GM13976 (cell line): Measurements from ENCODE around the gene DDX23.
"Not testable (repeated sequence)": the region's sequence is repeated elsewhere in the genome, so short reads cannot be mapped to it uniquely, and the experiment has no call there.

Source experiments
- DNase-seq: peaks from one replicate; pipeline ENCODE4 v3.0.0; 2012; ENCODE audit warnings: low spot score
- in situ Hi-C: fragments of 300-500 bp; cut with MboI; formaldehyde crosslinking; loops from one replicate; pipeline ENCODE4 v1.12.0; 2022; ENCODE audit warnings: low sequenced_read_pairs, mixed read lengths, inconsistent platforms; ENCODE audit not compliant: unreplicated experiment
- TF ChIP-seq, protein P1 (sequence below): IDR thresholded peaks from 2 replicates; pipeline ENCODE4 v1.5.1; 2012; ENCODE audit warnings: borderline replicate concordance, mild to moderate bottlenecking; ENCODE audit not compliant: insufficient read depth; ENCODE audit errors: extremely low read depth, missing control alignments, control extremely low read depth

The DDX23 gene

DNA sequence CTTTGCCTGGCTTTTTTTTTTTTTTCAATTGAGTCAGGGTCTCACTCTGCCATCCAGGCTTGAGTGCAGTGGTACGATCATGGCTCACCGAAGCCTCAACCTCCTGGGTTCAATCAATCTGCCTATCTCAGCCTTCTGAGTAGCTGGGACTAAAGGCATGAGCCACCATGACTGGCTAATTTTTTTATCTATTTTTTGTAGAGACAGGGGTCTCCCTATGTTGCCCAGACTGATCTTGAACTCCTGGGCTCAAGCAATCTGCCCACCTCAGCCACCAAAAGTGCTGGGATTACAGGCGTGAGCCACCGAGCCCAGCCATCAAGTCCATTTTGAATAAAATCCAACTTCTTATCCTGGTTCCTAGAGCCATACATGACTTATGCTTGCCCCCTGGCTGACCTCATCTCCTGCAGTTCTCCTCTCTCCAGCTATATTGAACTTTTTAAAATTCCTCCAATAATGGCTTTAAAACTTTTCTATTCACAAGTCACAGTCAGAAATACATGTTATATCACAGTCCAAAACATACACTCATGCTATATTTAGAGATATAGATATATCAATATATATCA lies 24.1 kb upstream of the DDX23 start:
- in situ Hi-C loops: no loop called here

DNA sequence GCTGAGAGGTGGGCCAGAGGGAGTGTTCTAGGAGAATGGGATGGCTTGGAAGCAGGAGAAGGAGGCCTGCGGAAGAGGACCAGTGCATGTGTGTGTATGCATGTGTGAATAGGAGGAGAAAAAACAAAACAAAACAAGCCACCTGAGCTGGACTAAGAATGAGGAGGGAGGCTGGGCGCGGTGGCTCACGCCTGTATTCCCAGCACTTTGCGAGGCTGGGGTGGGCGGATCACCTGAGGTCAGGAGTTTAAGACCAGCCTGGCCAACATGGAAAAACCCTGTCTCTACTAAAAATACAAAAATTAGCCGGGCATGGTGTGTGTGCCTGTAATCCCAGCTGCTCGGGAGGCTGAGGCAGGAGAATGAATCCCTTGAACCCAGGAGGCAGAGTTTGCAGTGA lies 21.6 kb upstream of the DDX23 start:
- DNase-seq, in situ Hi-C loops: not testable (repeated sequence)

More for the DNA sequence above, 24.1 kb upstream of the DDX23 start:
- no peak for DNase-seq
- TF ChIP-seq, protein P1, sequence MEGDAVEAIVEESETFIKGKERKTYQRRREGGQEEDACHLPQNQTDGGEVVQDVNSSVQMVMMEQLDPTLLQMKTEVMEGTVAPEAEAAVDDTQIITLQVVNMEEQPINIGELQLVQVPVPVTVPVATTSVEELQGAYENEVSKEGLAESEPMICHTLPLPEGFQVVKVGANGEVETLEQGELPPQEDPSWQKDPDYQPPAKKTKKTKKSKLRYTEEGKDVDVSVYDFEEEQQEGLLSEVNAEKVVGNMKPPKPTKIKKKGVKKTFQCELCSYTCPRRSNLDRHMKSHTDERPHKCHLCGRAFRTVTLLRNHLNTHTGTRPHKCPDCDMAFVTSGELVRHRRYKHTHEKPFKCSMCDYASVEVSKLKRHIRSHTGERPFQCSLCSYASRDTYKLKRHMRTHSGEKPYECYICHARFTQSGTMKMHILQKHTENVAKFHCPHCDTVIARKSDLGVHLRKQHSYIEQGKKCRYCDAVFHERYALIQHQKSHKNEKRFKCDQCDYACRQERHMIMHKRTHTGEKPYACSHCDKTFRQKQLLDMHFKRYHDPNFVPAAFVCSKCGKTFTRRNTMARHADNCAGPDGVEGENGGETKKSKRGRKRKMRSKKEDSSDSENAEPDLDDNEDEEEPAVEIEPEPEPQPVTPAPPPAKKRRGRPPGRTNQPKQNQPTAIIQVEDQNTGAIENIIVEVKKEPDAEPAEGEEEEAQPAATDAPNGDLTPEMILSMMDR: no peak

DNA sequence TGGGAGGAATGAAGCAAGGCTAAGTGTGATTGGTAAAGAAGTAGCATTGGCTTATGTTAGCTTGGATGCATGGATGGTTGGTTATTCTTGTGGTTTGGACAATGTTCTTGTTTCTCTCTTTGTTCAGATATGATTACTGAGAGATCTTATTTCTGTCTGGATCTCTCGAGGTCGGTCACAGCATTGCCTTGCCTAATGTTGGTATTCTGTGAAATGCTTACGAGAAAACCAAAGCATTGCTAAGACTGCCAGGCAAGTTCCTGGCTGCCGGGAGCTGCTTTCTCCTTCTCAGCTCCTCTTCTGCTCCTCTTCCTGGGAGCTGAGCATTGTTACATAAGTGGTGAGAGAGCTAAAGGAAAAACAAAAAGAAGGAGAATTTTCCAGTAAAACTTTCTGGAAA lies 21.1 kb upstream of the DDX23 start:
- TF ChIP-seq, protein P1: no peak

DNA sequence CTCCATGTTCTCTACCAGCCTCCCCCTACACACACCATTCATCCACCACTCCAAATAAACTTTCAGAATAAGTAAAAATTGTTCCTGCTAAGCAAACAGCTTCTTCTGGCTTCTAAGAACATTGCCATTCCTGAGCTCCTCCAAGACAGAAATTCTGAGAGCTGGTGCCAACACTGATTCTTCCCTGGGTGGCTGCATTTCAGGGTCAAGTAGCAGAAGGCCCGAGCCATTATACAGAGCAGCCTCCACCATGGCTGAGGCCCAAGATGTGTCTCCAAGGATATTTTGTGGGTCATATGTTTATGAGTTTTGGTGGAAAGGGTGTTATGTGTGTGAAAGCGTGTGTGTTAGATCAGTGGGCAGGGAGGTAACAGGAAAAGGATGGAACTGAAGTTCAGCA lies 17.2 kb upstream of the DDX23 start:
- TF ChIP-seq, protein P1: no peak
- in situ Hi-C loops: no loop called here
- no peak for DNase-seq

More for the DNA sequence above, 21.1 kb upstream of the DDX23 start:
- in situ Hi-C loops: no loop called here
- no peak for DNase-seq

- no peak for DNase-seq
- TF ChIP-seq, protein P1: no peak
- in situ Hi-C loops: no loop called here
These were observed 16.5 kb upstream of the DDX23 start for GRCh38 chr12:48868451-48868850.

DNA sequence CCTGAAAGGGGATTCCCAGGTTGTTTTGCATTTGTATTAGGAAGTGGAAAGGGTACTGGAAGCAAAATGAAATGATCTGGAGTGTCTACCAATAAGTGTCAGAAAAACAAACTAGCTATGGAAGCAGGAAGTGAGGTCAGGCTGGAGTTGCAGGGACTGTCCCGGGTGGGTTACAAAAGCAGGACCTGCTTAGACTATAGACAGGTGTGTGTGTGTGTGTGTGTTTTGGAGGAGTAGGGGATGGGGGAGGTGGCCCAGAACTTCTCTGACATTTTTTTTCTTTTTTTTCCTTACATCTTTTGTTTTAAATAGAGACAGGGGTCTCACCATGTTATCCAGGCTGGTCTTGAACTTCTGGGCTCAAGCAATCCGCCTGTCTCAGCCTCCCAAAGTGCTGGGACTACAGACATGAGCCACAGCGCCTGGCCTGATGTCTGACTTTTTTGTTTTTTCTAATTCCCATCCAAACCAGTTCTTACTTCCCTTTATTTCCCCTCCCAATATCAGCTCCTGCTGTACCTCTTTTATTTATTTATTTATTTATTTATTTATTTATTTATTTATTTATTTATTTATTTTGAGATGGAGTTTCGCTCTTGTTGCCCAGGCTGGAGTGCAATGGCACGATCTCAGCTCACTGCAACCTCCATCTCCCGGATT lies 14.2 kb upstream of the DDX23 start:
- in situ Hi-C loops: no loop called here
- TF ChIP-seq, protein P1: no peak

DNA sequence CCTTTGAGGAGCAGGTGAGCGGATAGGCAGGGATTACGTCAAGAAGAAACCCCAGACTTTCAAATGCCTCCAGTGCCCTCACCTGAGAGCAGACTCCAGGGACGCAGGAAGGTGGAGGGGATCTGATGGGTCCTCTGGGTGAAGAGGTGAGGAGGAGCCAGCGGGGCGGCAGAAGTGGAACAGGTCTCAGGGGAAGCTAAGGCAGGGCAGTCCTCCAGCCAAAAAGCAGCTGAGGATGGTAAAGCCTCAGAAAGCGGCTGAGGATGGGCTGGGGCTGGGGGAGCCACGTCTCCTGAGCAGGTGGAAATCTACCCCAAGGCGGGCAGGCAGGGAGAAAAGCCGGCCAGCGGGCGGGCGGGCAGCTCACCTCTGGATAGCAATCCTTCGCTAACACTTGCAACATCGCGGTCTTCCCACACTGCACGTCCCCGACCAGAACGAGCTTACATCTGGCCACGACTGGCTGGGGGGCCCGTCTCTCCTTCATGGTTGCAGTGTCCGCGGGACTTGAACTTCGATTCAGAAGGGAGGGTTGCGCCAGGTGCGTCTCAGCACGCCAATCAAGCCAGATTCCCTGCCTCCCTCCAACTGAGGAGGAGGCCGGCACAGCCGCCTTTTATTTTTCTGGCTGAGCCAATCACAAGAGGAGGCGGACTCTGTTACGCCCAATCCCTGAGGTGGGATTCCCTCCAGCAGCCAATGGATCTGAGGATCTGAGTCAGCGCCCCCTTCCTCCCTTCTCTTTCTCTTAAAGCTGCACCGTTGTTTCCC lies 13.5 kb upstream of the DDX23 start, which contains the start of gene RND1:
TSS of gene RND1 (minus strand) at position 590 of the 771 bp plus-strand sequence. CDS start at position 487, 103 bp downstream.
- TF ChIP-seq, protein P1: no peak
- in situ Hi-C loops: no loop called here
- peak; percentile 94 for DNase-seq

More for the DNA sequence above, 14.2 kb upstream of the DDX23 start:
- DNase-seq: no peak
